ENCODE data around the gene AGFG1.

Gene AGFG1

GRCh38 chr2:227499627-227500300 lies 27.8 kb downstream of the AGFG1 start:
- TF ChIP-seq, protein P1, sequence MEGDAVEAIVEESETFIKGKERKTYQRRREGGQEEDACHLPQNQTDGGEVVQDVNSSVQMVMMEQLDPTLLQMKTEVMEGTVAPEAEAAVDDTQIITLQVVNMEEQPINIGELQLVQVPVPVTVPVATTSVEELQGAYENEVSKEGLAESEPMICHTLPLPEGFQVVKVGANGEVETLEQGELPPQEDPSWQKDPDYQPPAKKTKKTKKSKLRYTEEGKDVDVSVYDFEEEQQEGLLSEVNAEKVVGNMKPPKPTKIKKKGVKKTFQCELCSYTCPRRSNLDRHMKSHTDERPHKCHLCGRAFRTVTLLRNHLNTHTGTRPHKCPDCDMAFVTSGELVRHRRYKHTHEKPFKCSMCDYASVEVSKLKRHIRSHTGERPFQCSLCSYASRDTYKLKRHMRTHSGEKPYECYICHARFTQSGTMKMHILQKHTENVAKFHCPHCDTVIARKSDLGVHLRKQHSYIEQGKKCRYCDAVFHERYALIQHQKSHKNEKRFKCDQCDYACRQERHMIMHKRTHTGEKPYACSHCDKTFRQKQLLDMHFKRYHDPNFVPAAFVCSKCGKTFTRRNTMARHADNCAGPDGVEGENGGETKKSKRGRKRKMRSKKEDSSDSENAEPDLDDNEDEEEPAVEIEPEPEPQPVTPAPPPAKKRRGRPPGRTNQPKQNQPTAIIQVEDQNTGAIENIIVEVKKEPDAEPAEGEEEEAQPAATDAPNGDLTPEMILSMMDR (IDR thresholded peaks at IDR 0.05; ENCODE audit: extremely low read depth, missing control alignments) = no peak
- no peak for DNase-seq (ENCODE audit: low spot score)

DNA sequence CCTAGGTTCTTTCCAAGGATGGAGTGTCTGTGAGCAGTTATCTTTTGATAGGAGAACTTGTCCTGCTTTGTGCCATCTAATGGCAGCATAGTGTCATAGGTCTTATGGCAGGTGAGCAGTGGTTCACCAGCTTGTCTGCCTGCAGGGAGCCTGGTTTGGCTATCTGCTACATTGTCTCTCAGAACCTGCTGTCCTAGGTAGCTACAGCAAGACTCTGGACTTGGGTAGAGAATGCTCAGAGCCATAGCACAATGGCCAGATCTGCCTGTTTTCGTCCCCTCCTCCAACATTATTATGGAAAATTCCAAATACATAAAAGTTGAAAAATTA lies 28.3 kb downstream of the AGFG1 start:
- TF ChIP-seq, protein P1 (IDR thresholded peaks at IDR 0.05; ENCODE audit: extremely low read depth, missing control alignments) = no peak
- no peak for DNase-seq (ENCODE audit: low spot score)

DNA sequence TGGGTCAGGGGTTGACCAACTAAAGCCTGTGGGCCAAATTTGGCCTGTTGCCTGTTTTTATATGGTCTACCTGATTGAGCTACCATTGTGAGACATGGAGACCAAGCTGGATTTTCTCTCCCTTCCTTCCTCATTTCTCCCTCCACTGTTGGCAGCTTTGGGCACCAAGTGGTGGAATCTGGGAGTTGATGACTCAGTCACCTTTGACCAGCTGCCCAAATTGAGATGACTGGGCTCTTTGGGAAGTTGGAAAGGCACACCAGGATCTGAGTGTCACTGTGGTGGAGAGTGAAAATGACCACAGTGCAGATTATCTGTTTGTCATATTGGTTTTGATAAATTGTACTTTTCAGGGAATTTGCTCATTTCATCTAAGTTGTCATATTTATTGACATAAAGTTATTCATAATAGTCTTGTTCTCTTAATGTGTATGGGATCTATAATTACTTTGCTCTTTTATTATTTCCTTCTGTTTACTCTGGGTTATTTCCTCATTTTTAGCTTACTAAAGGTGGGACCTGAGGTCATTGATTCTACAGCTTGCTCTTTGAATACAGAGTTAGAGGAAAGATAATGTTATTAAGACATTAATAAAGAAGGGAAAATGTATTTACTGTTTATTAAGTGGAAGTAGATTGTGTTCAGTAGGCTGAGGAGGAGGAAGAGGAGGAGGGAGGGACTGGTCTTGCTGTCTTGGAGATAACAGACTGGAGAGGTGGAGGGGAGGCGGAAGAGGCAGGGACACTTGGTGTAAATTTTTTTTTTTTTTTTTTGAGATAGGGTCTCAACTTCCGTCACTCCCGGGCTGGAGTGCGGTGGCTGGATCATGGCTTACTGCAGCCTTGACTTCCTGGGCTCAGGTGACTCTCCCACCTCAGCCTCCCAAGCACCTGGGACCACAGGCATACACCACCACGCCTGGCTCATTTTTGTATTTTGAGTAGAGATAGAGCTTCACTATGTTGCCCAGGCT lies 31.8 kb downstream of the AGFG1 start:
- TF ChIP-seq, protein P1 (IDR thresholded peaks at IDR 0.05; ENCODE audit: extremely low read depth, missing control alignments) = no peak
- DNase-seq (ENCODE audit: low spot score) = no peak

DNA sequence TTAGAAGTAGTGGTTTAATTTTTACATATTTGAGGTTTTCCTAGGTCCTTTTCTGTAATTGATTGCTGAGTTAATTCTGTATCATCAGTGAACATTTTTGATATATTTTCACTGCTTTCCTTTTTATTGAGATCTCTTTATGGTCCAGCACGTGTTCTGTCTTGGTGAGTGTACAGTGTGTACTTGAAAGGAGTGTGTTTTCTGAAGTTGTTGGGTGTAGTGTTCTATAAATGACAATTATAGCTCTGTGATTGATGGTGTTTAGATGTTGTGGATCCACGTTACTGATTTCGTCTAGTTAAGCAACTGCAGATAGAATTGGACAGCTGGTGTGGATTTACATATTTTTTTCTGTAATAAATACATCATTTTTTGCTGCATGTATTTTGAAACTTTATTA lies 32.7 kb downstream of the AGFG1 start:
- TF ChIP-seq, protein P1 (IDR thresholded peaks at IDR 0.05; ENCODE audit: extremely low read depth, missing control alignments) = no peak
- DNase-seq (ENCODE audit: low spot score) = no peak

DNA sequence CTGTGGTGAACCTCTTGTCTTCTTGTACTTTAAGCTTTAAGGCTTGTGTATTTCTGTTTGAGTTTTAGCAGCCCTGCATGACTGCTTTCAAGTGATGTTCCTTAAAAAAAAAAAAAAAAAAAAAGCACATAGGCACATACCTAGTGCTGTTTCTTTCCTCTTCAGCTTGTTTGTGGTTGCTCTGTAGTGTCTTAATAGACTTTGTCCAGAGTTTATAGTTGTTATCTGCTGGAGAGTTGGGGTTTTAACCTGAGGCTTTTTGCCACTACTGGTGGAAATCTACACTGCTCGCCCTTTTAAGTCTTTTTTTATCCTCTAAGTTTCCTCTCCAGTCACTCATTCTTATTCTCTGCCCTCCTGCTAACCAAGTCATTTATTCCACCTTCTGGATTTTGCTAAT lies 34.5 kb downstream of the AGFG1 start:
- DNase-seq (ENCODE audit: low spot score) = no peak
- TF ChIP-seq, protein P1 (IDR thresholded peaks at IDR 0.05; ENCODE audit: extremely low read depth, missing control alignments) = no peak

DNA sequence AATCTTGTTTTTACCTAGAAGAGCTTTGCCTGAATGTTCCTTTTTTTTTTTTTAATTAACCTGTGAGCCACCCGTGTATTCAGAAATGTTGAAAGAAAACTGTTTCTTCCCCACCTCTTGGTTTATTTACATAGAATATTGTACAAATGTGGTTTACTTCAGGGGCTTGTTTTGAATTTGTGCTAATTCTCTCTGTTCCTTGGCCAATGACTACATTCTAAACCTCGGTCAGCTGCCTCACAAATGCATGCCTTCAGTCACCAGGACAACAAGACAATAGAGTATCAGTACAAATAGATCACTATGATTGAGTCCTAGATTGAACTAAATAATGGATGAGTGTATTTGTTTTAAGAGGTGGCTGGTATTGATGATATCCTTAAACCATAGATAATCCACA lies 36.0 kb downstream of the AGFG1 start:
- no peak for DNase-seq (ENCODE audit: low spot score)
- TF ChIP-seq, protein P1 (IDR thresholded peaks at IDR 0.05; ENCODE audit: extremely low read depth, missing control alignments) = no peak

- TF ChIP-seq, protein P1 (IDR thresholded peaks at IDR 0.05; ENCODE audit: extremely low read depth, missing control alignments) = no peak
- DNase-seq (ENCODE audit: low spot score) = no peak
Measured at GRCh38 chr2:227509076-227509475, 37.1 kb downstream of the AGFG1 start.
